GM18519 (cell line): ENCODE measurements around the gene COL18A1.

ENCODE experiments used
- ATAC-seq: cut with Tn5 transposase; IDR thresholded peaks from one replicate; pipeline ENCODE4 v1.9.1; 2021; ENCODE audit warnings: mild to moderate bottlenecking, moderate library complexity; ENCODE audit not compliant: unreplicated experiment, low FRiP score

Gene COL18A1

DNA sequence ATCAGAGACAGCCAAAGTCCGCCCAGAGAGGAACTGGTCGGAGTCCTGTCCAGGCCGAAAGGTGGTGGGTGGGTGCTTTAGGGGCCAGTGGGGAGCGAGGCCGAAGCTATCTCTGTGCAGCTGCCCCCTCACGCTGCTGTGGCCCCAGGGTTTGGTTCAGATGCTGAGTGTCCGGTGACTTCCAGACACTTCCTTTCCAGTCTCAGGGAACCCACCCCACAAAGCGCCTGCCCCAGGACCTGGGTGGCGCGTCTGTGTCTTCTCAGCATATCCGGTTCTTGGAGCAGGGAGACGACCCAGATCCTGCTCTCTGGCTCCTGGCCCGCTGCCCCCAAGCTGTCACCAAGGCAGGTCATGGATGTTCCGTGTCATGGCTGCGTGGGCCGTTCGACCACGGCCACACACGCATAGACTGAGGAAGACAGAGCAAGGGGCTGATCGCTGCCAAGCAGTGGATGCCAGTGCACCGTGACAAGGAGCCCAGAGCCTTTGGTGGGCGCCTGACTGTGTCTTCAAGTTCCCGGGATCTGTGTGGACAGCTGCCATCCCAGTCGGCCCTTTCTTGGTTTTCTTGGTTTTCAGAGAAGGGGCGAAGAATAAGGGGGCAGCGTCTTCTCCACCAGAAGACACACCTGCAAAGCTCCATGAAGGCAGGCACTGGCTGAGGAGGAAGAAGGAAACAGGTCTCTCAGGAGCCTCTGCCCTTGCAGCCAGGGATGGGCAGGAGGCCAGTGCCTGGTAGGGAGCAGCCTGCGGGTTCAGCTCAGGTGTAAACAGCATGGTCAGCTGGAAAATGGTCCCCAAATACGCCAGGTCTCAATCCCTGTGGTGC, 22.9 kb upstream of the COL18A1 start:
- ATAC-seq = no peak

DNA sequence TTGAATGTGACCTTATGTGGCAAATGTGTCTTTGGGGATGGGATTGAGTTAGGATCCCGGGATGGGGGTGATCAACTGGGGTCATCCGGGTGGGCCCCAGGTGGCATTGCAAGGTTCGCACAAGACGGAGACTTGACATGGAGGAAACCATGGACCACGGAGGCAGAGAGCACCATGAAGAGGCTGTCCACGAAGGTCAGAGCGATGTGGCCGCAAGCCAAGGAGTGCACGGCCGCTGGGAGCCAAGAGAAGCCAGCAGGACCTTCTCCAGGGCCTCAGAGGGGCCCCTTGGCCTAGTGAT, 22.3 kb upstream of the COL18A1 start:
- ATAC-seq = no peak

DNA sequence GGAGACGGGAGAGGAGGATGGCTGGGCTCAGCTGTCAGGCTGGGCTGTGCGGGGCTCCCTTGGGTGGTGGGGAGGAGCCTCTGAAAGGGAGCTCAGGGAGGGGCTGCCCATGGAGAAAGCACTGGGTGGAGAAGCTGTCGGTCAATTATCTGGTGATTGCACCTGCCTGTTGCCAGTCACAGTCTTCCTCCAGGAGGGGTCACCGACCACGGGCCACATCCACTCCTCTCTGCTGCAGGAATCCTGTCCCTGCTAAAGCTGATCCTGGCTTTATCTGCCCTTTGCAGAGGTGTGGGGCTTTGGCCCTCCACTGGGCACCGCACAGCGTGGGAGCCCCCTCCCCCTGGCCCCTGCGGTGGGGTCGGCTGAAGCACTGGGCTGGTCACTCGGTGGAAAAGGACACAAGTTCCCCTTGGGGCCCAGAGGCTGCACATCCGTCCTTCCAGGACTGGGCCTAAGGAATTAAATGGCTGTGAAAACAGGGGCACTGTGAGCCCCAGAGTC, 21.8 kb upstream of the COL18A1 start:
- no peak for ATAC-seq

DNA sequence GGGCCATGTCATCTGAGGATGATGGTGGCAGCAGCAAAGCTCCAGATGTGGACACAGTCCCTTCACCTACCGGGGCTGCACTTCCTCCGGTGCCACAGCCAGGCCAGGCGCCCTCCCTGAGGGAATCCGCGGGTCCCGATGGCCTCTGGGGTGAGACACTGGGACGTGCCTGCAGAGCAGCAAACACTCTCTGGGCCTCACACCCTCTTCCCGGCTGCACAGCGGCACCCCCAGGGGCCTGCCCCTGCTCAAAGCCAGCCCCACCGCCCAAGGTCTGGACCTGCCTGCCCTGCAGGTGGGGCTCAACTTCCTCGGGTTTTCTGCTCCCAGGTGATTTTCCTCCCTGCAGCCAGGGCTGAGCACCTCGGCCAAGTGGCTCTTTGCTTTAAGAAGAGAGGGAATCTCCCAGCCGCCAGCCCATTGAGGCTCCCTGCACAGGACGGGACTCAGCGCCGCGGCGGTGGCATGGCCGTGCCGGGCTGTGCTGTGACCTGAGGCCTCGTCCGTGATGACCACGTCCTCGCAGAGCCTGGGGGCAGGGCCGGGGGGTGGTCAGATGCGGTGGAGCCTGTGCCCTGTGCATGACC, 21.3 kb upstream of the COL18A1 start:
- ATAC-seq = no peak

DNA sequence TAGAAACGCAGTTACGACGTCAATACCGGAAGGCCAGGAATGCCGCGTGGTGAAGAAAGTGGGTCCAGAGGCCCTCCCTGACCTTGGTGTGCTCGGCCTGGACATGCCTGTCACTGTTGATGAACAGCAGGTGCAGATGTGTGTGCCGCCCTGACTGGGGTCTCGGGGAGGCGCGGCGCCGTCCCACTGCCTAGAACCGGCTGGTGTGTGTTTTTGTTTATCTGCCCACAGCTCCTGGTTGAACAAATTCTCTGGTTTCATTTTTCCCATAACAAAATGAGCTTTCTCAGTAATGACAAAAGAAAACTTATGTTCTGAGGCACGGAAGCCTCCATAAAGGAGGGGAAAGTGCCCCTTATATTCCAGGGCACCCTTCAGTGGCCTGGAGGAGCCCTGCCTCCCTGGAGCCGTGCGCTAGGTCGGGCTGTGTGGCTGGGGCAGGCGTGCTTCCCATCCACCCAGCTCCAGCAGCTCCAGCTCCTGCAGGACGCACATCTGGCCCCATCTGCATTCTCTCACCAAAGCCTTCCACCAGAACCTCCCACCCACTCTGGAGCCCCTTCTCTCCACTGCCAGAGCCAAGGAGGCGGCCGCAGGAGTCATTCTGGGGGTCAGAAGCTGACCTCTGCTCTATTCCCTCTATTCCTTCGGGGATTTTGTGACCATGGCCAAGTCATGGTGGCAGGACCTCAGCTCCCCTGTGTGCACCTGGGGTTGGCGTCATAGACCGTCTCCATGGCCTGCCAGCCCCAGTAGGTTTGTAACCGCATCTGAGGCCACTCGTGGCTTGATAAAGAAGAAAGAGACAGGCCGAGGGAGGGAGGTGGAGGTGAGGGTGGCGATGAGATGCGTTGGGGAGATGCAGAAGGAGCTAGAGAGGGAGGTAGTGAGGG, 20.1 kb upstream of the COL18A1 start:
- no peak for ATAC-seq

DNA sequence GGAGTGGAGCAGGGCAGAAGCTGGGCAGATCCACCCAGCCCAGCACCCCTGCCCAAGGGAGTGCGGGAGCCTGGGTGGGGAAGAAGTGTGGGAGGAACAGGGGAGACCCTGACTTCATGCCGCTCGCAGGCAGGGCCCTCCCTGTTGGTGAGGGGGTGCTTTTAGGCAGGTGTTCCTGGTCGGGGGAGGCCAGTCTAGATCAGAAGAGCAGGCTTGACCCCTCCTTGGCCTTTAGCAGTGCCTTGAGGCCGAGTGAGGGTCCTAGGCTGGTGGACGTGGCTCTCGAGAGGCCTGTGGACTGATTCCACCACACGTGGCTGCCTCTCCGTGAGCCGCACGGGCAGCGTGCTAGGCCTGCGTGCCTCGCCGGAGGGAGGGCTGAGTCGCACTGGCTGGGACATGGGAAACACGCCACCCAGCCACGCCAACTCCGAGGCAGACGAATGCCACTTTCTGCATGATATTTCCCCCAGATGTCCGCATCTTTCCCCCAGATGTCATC, 19.4 kb upstream of the COL18A1 start:
- ATAC-seq = no peak

DNA sequence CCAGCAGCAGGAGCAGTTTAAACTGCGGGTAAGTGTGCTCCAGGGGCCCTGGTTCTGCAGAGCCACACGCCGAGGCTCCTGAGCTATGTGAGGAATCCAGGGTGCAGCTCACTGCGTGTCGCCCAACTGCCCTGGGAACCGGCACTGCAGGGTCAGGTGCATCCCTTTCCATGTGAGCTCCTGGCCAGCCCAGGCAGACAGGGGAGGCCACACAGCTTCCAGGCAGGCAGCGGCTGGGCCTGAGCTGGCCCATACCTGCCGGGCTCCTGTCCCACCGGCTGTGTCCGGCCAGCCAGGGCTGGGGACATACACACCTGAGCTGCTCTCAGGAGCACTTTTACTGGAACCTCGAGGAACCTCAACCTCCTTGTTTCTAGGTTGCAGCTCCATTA, 18.6 kb upstream of the COL18A1 start:
- no peak for ATAC-seq

DNA sequence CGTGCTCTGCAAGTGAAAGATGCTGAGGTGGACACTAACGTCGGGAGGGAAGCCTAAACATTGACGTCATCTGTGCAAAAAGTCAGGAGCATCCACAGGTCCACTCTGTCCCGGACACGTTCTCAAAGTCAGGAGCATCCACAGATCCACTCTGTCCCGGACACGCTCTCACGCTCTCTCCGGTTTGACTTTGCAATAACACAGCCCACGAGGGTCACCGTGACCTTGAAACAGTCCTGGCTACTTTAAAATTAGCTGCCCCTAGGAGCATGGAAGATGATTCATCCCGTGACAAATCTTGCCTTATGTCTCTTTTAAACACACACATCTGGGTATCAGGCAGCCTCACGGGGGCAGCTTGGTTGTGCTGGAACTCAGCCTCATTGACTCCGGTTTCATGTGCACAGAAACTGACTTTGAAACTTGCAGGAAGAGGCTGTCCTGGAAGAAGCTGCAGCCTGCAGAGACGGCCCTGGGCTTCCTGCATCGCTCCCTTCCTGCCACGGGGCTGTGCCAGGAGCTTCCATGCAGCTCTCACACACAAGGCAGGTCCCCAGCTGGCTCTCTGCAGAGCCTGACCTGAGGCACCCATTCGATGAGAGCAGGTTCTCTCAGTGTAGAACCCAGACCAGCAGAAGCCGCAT, 18.1 kb upstream of the COL18A1 start:
- no peak for ATAC-seq

DNA sequence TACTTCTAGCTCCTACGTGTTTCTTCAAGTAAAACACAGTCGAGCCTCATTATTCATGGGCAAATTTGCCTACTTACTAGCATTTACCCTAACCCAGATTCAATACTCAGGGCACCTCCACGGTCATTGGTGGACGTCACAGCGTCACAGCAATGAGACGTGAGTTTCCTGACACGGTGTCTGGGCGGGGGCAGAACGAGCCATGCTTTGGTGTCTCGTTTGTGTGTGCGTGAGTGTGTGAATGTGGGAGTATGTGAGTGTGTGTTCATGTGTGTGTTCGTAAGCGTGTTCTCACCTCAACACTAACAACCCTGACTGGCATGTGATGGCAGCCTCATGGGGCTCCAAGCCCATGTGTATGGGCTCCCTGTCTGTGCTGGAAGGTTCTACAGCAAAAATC, 17.5 kb upstream of the COL18A1 start:
- no peak for ATAC-seq

DNA sequence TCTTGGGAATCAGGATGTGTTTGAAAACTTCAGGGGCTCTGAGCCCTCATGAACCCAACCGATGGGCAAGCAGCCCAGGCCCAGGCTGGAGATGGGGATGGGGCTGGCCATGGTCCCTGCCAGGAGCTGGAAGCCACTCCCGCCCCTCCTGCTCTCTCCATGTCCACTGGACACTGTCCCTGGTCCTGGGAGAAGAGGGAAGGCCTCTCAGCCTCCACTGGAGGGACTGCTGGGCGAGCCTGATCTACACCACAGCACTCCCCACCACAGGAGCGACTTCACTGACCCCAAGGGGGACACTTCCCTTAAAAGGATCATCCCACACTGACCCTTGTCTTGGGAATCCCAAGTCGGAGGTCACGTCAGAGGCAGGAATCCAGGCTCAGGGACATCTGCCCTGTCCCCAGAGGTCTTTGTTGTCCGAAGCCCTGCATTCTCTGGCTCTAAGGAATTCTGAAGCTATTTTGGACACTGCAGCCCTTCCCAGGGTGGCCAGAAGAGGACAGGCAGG, 16.9 kb upstream of the COL18A1 start:
- ATAC-seq = no peak

DNA sequence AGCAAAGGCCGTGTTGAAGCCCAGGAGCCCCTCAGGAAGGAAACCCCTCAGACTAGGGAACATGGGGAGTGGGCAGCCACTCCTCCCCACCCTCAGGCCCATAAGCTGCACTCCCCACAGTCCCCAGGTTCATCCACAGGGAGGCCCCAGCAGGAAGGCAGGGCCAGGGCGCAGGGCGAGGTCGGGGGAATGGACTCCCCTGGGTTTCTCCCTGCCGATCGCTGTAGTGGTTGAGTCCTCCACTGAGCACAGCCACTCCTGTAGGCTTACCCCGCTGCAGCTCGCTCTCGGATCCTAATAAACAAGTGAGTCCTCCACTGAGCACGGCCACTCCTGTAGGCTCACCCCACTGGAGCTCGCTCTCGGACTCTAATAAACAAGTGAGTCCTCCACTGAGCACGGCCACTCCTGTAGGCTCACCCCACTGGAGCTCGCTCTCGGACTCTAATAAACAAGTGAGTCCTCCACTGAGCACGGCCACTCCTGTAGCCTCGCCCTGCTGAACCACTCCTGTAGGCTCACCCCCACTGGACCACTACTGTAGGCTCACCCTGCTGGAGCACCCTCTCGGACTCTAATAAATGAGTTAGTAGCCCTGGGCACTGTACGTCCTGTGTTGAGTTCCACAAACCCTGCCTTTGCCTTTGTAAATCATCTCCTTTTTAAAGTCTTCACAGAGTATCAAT, 16.2 kb upstream of the COL18A1 start:
- no peak for ATAC-seq

DNA sequence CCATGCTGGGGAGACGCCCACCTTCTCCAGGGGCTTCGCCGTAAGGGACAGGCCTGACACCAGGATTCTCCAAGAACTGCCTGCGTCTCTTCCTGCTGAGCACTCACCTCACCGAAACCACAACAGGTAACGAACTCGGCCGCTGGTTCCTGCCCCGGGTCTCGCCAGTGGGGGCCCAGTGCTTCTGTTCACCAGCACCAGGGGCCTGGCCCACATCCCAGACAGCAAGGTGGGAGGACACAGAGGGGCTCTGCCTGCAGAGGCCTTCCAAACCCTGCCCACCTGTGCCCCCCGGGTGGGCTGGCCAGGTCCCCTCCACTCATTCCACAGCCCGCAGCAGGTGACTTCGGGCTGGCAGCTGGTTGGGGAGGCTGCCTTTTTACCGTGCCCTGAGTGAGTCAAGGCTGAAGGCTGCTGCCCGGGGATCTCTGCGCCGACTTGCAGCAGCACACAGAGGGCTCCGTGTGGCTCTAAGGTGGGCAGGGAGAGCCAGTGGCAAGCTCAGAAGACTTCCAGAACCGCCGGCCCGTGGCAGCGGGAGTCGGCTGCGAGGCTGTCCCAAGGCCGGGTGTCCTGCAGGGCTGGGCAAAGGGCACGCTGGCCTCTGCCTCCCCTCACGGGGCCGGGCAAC, 14.7 kb upstream of the COL18A1 start:
- ATAC-seq = no peak

DNA sequence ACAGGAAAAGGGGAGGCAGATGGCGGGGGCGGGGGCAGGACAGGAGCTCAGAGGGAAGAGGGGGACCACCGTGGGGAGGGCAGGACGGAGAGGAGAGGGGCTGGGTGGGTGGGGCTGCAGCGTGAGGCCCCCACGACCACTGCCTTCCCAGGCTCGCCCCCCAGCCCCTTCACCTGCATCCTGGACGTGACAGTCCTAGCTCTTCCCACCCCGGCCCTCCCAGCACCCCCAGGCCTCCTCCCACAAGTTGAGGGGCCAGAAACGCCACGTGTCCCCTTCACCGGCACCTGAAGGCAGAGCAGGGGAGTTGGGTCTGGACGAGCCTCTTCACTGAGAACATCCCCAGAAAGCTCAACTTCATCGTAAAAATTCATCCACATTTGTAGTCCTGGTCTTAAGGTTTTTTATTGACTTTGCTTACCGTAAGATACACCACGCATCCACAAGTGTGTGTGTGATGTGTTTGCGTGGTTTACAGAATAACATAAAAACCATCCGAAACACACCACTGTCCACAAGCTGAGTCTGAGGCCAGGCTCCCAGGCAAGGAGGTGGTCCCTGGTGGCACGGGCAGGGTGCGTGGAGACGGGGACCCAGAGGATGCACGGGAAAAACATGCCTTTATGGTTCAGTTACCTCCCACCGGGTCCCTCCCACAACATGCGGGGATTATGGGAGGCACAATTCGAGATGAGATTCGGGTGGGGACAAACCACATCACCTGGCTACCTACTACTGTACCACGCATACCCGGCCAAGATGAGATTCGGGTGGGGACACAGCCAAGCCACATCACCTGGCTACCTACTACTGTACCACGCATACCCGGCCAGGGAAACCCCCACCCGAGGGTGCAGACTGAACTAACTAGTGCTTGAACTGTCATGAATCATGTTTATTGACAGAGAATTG, 13.9 kb upstream of the COL18A1 start:
- no peak for ATAC-seq

DNA sequence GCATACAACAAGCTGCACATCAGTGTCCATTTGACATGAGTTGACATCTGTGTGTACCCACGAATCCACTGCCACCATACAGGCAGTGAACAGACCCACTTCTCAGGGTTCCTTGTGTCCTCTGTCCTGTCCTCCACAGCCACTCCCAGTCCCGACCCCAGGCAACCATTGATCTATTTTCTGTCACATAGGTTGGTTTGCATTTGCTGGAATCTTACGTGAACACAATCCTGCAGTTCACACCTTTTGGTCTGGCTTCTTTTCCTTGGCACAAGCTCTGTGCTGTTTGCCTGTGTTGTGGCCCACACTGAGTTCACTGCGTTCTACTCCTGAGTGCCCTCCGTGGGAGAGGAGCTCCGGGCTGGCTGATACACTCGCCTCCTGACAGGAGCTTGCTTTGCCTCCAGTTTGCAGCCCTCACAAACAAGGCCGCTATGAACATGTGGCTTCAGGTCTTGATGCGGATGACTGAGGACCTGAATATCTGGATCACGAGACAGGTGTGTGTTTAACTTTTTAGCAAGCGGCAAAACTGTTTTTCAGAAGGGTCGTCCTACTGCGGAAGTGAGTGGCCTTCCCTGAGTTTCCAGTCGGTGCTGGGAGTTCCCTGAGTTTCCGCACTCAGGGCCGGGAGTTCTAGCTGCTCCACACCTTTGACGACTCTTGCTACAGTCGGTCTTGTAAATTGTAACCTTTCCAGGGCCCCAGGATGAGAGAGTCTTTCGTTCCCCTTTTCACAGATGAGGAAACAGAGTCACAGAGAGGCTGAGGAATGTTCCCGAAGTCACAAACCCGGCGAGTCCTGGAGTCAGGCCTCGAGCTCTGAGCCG, 13.0 kb upstream of the COL18A1 start:
- ATAC-seq = no peak

DNA sequence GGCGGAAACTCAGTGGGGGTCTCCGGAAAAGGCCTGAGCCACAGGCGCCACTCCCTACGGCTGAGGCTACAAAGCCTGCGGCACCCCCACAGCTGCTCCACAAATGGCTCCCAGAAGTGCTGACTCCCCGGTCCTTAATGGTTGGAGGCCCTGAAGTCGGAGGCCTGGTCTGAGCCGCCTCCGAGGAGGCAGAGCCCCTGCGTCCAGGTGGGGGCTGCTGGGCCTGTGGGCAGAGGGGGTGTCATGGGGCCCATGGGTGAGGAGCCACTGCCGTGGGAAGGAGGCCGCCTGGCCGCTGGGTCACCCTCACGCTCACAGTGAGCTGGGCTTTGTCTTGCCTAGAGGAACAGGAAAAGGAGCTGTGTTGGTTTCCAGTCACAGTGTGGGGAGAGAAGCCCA, 12.4 kb upstream of the COL18A1 start:
- ATAC-seq = no peak

DNA sequence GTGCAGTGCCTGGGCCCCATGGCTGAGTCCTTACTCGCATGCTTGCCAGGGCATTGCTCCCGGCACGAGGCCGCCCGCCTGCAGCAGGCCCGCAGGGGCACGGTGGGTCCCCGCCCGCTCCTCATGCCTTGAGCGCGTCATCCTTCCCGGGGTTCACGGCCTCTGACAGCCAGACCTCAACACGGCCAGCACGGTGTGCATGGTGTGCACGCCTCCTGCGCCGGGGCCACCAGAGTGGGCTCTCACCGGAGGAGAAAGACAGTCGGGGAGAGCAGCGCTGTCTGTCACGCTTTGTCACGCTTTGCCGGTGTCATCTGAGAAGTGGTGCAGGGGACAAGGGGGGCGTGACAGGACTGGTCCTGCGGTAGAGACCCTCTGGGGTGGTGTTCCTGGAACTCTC, 11.9 kb upstream of the COL18A1 start:
- no peak for ATAC-seq

DNA sequence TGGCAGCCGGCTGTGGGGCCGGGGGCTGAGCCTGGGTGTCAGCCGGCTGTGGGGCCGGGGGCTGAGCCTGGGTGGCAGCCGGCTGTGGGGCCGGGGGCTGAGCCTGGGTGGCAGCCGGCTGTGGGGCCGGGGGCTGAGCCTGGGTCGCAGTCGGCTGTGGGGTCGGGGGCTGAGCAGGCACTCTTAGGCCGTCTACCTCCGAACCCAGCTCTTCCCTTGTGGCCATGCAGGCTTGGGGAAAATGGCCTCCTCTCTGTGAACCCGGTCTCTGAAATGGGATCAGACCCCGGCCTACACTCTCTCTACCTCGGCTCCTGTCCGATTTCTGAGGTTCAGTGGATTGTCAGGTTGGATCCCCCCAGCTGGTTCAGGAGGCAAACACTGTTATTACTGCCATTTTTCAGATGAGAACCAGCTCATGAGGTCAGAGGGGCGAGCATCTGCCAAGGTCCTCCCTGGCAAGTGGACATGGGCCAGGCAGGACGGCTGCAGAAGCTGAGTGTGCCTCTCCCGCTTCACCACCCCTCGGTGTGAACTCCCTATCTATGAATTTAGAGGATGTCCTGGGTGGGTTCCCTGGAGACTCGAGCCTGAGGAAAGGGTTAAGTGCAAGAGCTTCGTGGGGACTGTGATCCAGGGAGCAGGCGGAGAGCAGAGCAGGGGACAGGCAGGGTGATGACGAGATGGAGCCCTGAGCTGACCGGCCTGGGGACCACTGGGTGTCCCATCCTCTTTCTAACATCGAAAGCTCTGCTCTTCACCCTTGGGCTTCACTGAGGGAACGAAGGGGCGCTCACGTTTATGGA, 10.9 kb upstream of the COL18A1 start:
- no peak for ATAC-seq
